HG03469 (cell line): Measurements from ENCODE around the gene ARHGAP45.

ENCODE experiments used
- ATAC-seq: cut with Tn5 transposase; IDR thresholded peaks from one replicate; pipeline ENCODE4 v1.9.1; 2021; ENCODE audit warnings: mild to moderate bottlenecking, moderate library complexity, moderate number of reproducible peaks; ENCODE audit not compliant: unreplicated experiment

Gene ARHGAP45

DNA sequence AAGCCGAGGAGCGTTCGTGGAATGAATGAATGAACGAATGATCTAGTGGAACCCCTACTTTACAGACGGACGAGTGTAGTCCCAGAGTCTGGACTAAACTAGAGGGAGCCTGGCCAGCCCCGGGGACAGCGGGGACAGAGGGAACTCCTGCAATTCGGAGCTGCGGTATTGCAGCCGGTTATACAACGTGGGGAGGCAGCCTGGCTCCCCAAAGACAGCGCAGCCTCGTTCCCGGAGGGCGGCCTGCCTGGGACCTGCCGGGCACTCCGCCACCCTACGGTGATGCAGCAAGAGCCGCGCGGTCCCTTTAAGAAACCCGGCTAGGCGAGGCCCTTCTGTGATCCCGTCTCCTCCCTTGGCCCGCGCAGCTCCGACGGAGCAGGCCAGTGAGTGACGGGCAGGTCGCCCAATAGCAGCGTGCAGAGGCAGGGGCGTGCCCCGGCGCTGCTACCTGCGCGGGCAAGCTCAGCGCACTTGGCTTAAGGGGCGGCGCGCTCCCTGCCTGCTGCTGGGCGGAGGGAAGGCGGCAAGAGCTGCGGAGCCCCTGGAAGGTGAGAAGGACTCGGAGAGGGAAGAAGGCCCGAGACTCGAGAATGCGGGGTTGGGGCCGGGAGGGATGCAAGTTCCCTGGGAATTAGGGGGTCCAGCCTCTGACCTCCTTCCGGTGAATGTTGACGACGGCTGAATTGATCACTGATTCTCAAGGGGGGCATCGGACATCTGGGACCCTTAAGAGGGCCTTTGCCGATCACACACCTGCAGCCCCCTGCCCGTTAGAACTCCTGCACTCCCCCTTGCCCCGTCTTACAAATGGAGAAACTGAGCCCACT, 27.1 kb upstream of the ARHGAP45 start, which contains the start of gene ABCA7:
Gene ABCA7 (plus strand): TSS at position 462 of the 830 bp plus-strand sequence. CDS start 1,255 bp downstream, outside the sequence.
- peak; percentile 52 for ATAC-seq

DNA sequence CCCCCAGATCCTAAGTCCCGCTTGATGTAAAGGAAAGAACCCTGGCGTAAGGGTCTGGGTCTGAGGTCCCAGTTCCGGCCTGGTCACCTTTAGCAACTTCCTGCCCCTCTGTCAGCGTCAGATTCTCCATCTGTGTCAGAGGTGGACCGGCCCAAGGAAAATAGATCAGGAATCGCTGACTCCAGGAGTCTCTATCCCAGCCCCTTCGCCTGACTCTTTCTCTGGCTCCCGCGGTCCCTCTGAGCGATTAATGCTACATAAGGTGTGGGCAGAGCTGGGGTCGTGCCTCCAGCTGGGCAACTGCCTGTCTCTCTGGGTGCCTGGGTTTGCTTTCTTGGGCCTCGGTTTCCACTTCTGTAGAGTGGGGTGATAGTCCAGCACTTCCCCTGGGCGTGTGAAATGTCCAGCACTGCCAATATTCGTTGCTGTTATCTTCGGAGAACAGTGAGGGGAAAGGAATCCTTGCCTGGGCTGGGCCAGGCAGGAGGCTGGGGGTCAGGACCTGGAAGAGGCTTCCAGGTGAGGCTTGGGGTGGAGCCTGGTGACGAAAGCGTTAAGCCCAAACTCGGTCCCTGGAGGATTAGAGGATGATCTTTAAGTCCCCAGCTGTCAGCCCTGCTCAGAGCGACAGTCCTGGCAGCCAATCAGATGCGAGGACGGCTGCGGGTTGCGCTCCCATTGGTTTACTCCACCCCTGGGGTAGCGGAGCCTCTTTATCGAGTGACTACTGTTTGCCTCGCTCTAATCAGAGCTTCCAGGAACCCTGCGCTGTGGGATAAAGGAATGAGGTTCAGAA, 26.3 kb upstream of the ARHGAP45 start:
- no peak for ATAC-seq

DNA sequence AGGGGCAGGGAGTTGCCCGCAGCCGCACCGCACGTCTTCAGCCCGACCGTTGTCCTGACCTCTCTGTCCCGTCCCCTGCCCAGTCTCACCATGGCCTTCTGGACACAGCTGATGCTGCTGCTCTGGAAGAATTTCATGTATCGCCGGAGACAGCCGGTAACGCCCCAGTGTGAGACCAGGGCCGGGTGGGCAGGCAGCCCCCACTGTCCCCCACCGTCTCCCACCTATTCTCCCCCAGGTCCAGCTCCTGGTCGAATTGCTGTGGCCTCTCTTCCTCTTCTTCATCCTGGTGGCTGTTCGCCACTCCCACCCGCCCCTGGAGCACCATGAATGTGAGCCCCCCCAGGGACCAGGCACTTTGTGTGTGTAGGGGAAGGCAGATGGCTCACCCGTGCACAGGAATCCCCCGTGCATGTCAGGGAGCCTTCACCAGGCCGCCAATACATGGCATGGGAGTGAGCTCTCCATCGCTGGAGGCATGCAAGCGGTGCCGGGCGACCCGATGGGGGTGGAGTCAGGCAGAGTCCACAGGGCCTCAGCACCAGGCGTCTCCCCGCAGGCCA, 25.6 kb upstream of the ARHGAP45 start:
- ATAC-seq: no peak

DNA sequence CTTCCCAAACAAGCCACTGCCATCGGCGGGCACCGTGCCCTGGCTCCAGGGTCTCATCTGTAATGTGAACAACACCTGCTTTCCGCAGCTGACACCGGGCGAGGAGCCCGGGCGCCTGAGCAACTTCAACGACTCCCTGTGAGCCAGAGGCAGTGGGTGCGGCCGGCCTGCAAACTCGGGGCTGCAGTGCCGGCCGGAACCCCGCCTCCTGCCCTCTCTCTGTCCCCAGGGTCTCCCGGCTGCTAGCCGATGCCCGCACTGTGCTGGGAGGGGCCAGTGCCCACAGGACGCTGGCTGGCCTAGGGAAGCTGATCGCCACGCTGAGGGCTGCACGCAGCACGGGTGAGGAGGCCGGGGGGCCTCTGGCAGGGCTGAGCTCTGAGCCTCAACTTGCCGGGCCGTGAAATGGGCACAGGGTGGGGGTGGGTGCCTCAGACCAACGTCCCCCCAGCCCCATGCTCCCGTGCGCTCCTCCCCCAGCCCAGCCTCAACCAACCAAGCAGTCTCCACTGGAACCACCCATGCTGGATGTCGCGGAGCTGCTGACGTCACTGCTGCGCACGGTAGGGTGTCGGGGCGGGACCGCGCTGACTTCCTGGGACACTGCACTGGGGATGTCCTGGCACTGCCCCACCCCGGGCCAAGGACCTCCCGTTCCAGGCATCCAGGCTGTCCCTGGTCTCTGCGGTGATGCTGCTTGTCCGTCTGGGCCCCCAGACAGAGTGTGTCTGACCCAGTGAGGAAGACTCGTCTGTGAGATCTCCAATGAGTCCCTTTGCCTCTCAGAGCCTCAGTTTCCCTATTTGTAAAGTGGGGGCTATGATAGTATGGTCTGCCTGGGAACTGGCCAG, 24.9 kb upstream of the ARHGAP45 start:
- ATAC-seq: no peak

DNA sequence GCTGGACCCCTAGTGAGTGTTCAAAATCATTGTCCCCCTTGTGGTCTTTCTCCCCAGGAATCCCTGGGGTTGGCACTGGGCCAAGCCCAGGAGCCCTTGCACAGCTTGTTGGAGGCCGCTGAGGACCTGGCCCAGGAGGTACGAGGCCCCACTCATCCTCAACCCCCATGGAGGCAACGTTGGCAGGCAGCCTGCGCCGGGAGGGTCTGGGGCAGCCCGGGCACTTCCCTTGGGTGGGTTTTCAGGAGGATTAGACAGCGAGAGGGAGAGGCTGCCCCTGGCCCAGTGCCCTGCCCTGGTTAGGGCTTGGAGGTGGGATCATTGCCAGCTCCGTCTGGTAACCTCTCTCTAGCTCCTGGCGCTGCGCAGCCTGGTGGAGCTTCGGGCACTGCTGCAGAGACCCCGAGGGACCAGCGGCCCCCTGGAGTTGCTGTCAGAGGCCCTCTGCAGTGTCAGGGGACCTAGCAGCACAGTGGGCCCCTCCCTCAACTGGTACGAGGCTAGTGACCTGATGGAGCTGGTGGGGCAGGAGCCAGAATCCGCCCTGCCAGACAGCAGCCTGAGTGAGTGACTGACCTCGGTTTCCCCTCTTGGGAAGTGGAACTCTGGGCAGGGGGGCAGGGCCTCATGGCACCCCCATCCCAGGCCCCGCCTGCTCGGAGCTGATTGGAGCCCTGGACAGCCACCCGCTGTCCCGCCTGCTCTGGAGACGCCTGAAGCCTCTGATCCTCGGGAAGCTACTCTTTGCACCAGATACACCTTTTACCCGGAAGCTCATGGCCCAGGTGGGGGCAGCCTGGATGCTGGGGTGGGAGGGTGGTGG, 24.1 kb upstream of the ARHGAP45 start:
- no peak for ATAC-seq

DNA sequence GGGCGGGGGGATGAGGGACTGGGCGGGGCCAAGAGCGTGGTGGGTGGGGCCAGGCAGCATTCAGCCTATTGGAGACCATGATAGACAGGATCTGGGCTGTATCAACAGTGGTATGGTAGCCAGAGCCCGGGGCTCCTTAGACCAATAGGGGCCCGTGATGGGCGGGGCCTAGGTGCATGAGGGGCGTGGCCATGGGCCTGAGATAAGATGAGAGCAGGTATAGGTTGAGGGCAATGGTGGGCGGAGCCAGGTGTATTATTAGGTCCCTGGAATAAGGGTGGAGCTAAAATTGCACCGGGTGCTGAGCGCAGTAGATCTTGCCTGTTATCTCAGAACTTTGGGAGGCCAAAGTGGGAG, 21.7 kb upstream of the ARHGAP45 start:
- ATAC-seq: no peak

DNA sequence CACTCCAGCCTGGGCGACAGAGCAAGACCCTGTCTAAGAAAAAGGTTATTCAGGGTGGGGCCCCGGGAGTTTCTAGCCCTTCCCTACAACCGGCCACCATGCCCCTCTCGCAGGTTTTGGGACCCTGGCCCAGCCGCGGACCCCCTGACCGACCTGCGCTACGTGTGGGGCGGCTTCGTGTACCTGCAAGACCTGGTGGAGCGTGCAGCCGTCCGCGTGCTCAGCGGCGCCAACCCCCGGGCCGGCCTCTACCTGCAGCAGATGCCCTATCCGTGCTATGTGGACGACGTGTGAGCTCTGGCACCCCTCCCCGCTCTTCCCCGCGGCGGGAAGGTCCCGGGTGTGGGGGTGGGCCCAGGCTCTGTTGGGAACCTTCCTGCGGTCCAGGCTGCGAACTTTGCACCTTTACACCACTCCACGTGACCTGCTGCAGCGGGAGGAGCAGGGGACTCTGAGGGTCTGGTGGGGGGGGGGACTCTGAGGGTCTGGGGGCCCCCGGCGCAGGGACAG, 20.8 kb upstream of the ARHGAP45 start:
- ATAC-seq: no peak

DNA sequence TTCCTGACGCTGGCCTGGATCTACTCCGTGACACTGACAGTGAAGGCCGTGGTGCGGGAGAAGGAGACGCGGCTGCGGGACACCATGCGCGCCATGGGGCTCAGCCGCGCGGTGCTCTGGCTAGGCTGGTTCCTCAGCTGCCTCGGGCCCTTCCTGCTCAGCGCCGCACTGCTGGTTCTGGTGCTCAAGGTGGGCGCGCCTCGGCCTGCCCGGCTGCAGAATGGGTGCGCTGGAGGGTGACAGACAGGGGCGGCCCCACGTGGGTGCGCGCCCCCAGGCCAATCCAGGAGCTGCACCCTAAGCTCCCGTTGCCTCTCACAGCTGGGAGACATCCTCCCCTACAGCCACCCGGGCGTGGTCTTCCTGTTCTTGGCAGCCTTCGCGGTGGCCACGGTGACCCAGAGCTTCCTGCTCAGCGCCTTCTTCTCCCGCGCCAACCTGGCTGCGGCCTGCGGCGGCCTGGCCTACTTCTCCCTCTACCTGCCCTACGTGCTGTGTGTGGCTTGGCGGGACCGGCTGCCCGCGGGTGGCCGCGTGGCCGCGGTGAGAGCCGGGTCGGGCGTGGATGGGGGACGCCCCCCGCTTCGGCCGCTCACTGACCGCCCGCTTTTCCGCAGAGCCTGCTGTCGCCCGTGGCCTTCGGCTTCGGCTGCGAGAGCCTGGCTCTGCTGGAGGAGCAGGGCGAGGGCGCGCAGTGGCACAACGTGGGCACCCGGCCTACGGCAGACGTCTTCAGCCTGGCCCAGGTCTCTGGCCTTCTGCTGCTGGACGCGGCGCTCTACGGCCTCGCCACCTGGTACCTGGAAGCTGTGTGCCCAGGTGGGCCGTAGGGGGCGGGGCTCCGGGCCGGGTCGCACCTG, 19.9 kb upstream of the ARHGAP45 start:
- no peak for ATAC-seq

DNA sequence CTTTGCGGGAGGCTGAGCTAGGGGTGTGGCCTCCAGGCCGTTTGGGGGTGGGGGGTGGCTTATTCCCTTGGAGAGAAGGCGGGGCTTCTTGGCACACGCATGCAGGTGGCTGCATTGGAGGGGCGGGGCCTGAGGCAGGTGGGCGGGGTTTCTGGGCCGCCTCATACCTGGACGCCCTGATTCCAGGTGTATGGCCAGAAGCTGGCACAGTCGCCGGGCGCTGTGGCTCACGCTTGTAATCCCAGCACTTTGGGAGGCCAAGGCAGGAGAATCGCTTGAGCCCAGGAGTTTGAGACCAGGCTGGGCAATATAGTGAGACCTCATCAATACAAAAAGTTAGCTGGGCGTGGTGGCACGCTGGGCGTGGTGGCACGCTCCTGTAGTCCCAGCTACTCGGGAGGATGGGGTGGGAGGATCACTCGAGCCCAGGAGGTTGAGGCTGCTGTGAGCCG, 19.2 kb upstream of the ARHGAP45 start:
- ATAC-seq: no peak

DNA sequence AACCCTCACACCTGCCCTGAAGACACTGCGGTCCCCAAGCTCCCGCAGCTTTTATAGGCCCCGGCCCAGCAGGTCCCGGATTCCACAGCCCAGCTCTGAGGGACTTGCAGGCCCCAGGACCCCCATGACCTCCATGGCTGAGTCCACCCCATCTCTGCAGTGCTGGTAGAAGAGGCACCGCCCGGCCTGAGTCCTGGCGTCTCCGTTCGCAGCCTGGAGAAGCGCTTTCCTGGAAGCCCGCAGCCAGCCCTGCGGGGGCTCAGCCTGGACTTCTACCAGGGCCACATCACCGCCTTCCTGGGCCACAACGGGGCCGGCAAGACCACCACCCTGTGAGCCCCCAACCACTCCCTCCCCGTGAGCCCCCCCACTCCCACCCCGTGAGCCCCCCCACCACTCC, 17.9 kb upstream of the ARHGAP45 start:
- no peak for ATAC-seq

DNA sequence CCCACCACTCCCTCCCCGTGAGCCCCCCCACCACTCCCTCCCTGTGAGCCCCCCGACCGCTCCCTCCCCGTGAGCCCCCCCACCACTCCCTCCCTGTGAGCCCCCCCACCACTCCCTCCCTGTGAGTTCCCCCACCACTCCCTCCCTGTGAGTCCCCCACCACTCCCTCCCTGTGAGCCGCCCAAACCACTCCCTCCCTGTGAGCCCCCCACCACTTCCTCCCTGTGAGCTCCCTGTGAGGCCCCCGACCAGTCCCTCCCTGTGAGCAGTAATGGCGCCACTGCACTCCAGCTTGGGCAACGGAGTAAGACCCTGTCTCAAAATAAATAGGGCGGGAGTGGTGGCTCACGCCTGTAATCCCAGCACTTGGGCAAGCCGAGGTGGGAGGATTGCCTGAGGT, 17.2 kb upstream of the ARHGAP45 start:
- no peak for ATAC-seq

DNA sequence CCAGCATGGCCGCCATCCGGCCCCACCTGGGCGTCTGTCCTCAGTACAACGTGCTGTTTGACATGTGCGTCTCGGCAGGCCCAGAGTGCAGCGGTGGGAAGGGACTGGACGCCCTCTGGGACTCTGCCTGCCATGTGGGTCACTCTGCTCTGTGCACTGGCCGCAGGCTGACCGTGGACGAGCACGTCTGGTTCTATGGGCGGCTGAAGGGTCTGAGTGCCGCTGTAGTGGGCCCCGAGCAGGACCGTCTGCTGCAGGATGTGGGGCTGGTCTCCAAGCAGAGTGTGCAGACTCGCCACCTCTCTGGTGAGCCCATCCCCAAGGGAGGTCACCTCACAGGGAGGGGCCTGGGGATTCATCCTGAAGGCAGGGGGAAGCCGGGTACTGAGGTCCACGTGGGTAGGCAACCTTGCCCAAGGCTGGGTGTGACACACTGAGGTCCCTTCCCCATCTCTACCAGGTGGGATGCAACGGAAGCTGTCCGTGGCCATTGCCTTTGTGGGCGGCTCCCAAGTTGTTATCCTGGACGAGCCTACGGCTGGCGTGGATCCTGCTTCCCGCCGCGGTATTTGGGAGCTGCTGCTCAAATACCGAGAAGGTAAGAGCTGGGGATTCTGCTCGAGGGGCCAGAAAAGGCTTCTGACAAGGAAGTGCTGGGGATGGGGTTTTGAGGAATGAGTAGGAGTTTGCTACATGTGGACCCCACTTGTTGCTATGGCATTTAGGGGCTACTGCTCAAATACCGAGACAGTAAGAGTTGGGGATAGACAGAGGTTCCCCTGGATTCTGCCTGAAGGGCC, 15.8 kb upstream of the ARHGAP45 start:
- no peak for ATAC-seq

DNA sequence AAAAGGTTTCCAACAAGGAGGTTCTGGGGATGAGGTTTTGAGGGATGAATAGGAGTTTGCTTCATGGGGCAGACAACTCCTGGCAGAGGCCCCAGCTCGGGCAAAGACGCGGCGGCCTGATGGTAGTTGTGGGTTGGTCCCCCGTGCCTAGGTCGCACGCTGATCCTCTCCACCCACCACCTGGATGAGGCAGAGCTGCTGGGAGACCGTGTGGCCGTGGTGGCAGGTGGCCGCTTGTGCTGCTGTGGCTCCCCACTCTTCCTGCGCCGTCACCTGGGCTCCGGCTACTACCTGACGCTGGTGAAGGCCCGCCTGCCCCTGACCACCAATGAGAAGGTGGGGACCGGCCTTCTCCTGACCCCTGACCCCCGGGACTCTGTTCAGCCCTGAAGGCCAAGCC, 15.2 kb upstream of the ARHGAP45 start:
- ATAC-seq: no peak

DNA sequence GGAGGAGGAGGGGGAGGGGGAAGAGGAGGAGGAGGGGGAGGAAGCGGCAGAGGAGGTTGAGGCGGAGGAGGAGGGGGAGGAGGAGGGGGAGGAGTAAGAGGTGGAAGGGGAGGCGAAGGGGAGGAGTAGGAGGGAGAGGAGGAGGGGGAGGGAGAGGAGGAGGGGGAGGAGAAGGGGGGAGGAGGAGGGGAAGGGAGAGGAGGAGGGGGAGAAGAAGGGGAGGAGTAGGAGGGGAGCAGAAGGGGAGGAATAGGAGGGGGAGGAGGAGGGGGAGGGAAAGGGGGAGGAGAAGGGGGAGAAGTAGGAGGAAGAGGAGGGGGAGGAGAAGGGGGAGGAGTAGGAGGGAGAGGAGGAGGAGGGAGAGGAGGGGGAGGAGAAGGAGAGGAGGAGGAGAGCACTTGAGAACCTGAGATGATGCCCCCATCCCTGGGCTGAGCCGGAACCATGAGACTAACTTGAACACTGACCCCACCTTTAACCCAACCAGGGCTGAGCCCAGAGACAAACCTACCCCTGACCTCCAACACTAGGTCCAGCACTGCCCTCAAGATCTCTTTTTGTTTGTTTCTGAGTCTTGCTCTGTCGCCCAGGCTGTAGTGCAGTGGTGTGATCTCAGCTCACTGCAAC, 14.5 kb upstream of the ARHGAP45 start:
- ATAC-seq: no peak

DNA sequence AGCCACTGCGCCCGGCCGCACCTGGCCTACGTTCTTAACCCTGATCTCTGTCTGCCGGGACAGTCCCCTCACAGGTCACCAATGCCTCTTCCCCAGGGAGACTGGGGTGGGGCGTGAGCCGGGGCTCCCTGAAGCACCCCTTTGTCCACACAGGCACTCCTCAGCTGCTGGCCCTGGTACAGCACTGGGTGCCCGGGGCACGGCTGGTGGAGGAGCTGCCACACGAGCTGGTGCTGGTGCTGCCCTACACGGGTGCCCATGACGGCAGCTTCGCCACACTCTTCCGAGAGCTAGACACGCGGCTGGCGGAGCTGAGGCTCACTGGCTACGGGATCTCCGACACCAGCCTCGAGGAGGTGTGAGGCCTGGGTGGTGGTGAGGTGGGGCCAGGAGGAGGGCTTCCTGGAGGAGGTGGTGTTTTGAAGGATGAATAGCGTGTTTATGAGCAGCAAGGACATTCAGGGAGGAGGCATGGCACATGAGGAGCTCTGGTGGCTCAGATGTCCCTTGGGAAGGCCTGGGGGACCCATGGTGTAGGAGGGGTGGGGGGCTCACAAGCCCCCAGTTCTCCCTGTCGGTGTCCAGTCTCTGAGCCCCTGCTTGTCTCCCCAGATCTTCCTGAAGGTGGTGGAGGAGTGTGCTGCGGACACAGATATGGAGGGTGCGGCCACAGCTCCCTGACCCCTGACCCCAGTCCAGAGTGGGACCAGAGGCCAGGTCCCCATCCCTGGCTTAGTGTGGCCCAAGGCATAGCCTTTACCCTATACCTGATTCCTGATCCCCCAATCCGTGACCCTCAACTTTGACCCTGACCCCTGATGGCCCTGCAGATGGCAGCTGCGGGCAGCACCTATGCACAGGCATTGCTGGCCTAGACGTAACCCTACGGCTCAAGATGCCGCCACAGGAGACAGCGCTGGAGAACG, 13.5 kb upstream of the ARHGAP45 start:
- no peak for ATAC-seq
